Retinal pigment epithelial cell (primary cell): ENCODE data around the gene TMEM39B.
A peak's percentile ranks its signal among the peaks of the same experiment; 100 is the strongest.

Experiments used
- DNase-seq: peaks from one replicate; pipeline ENCODE4 v3.0.0-alpha.2; 2010; ENCODE audit warnings: low read depth
- H3K4me3 ChIP-seq: 2 replicates; pipeline ENCODE4 v1.5.1; 2011; ENCODE audit warnings: mild to moderate bottlenecking, low read length, control low read depth, moderate library complexity
- CTCF ChIP-seq: conservative IDR thresholded peaks from 2 replicates; pipeline ENCODE4 v1.5.1; 2011; ENCODE audit warnings: low read depth, low read length, control low read depth, inconsistent platforms

Gene TMEM39B

GRCh38 chr1:32072622-32073298 lies at the start of gene TMEM39B:
Gene TMEM39B, plus strand, starts transcription at chr1:32072939. Its CDS starts 109 bp downstream, at chr1:32073048.
- TF ChIP-seq CTCF = no peak
- peak; percentile 78 for DNase-seq
- H3K4me3 ChIP-seq = peak within 1 kb of the TSS; percentile 64

GRCh38 chr1:32023351-32023750 lies 49.4 kb upstream of the TMEM39B start:
- no peak overlapping the region for H3K4me3 ChIP-seq
- no peak for TF ChIP-seq CTCF
- DNase-seq = no peak

DNA sequence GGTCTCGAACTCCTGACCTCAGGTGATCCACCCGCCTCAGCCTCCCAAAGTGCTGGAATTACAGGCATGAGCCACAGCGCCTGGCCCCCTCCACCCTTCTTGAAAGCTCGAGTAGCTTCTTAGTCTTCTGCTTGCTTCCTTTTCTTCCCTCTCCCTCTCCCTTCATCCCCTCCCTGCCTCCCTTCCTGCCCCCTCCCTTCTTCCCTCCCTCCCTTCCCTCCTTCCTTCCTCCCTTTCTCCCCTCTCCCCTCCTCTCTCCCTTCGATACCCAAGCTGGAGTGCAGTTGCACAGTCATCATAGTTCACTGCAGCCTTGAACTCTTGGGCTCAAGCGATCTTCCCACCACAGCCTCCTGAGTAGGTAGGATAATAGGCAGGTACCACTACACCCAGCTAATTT lies 47.2 kb upstream of the TMEM39B start:
- no peak for TF ChIP-seq CTCF
- no peak overlapping the region for H3K4me3 ChIP-seq
- no peak for DNase-seq

- DNase-seq = no peak
- H3K4me3 ChIP-seq = no peak overlapping the region
- TF ChIP-seq CTCF = no peak
Observed at GRCh38 chr1:32028746-32029145, 44.0 kb upstream of the TMEM39B start.

DNA sequence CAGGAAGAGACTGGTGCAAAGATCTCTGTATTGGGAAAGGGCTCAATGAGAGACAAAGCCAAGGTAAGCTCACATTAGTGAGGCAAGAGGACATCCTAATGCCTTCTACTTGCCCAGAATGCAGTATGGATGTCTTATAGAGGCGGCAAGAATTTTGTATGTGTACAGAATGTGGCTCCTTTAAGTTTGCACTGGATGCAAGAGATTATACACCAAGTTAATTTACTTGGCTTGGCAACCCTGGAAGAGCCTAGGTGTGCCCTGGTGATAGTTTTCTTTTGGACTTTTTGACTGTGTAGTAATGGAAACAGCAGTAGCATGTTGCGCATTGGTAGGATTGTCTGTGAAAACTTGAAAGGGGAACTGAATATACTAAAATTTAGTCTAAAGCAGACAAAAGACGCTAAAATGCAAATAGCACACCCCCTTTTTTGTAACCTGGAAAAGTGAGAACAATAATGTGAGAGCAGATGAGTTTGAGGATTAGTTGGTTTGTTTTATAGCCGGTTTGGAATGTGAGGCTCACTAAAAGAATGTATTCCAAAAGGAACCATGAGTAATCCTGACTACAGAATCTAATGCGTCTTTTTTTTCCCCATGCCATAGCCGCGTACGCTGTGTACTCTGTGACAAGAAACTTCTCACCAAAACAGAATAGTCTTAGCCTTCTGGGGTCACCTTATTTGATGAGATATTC lies 41.0 kb upstream of the TMEM39B start:
- peak; percentile 61 for DNase-seq
- no peak overlapping the region for H3K4me3 ChIP-seq
- no peak for TF ChIP-seq CTCF

GRCh38 chr1:32032275-32032615 lies 40.5 kb upstream of the TMEM39B start:
- no peak for TF ChIP-seq CTCF
- H3K4me3 ChIP-seq = peak overlapping the region; percentile 9
- no peak for DNase-seq

GRCh38 chr1:32035119-32035518 lies 37.6 kb upstream of the TMEM39B start:
- no peak for DNase-seq
- no peak for TF ChIP-seq CTCF
- H3K4me3 ChIP-seq = no peak overlapping the region
